ENCODE data around the gene DNASE1L2.

Gene DNASE1L2

GRCh38 chr16:2273931-2274330 is 37.7 kb downstream of the DNASE1L2 start:
- TF ChIP-seq ZSCAN5A (tag by site-specific recombination; IDR thresholded peaks at IDR 0.05) (no peak), ZNF2 (tag by site-specific recombination; IDR thresholded peaks at IDR 0.05) (no peak), ELK4 (IDR thresholded peaks at IDR 0.05; ENCODE audit: borderline replicate concordance, low read depth, low read length) (no peak), ZNF654 (tag by site-specific recombination; IDR thresholded peaks at IDR 0.05; ENCODE audit: low read depth) (no peak), ZNF518A (tag by site-specific recombination; conservative IDR thresholded peaks at IDR 0.05; ENCODE audit: low read depth) (no peak), ZNF624 (tag by site-specific recombination; IDR thresholded peaks at IDR 0.05) (no peak), ZNF596 (tag by site-specific recombination; IDR thresholded peaks at IDR 0.05) (no peak), YY1 (tag by site-specific recombination; IDR thresholded peaks at IDR 0.05) (no peak)
- Histone ChIP-seq H3K4me3 (ENCODE audit: low read depth, low read length) (no peak overlapping the region), H3K4me1 (ENCODE audit: control insufficient read depth, insufficient read depth, low read length) (0 out of 2 replicates have a peak, but pooled peaks cover 2% of the 10 kb centered on the region), H3K9me3 (ENCODE audit: control insufficient read depth, insufficient read depth, low read depth, low read length) (no peaks in the 10 kb centered on the region), H3K36me3 (ENCODE audit: control insufficient read depth in 2 of 2, insufficient read depth in 1 of 2, low read length in 2 of 2) (peaks cover 0 to 5% of the 10 kb centered on the region in 2 experiments; a peak in 1 of 3 replicates), H3K27ac (ENCODE audit: extremely low read depth, low read depth, low read length) (no peak overlapping the region)
- CTCF ChIA-PET: no interaction called here
- POLR2A ChIA-PET: no interaction called here

- Histone ChIP-seq H3K9me3 (ENCODE audit: control insufficient read depth, insufficient read depth, low read depth, low read length) (no peaks in the 10 kb centered on the region), H3K4me3 (ENCODE audit: low read depth, low read length) (no peak overlapping the region), H3K4me1 (ENCODE audit: control insufficient read depth, insufficient read depth, low read length) (no peaks in the 10 kb centered on the region), H3K27ac (ENCODE audit: extremely low read depth, low read depth, low read length) (no peak overlapping the region), H3K36me3 (ENCODE audit: control insufficient read depth in 2 of 2, insufficient read depth in 1 of 2, low read length in 2 of 2) (peaks cover 0 to 11% of the 10 kb centered on the region in 2 experiments; a peak in 1 of 3 replicates)
- TF ChIP-seq GLIS2 (tag by site-specific recombination; IDR thresholded peaks at IDR 0.05) (no peak), ZNF777 (tag by site-specific recombination; IDR thresholded peaks at IDR 0.05; ENCODE audit: borderline replicate concordance) (no peak), KLF17 (tag by site-specific recombination; IDR thresholded peaks at IDR 0.05) (no peak), ZNF707 (tag by site-specific recombination; IDR thresholded peaks at IDR 0.05) (no peak), ZBTB10 (tag by site-specific recombination; IDR thresholded peaks at IDR 0.05) (no peak), SALL2 (tag by site-specific recombination; IDR thresholded peaks at IDR 0.05; ENCODE audit: borderline replicate concordance) (no peak)
- ChIA-PET CTCF (interaction anchor here (0.6 kb wide), 2 partner anchors 148 to 504 kb away, joined by 3 to 5 read pairs; no protein-coding TSS in a partner anchor), POLR2A (no interaction called here)
Observed at GRCh38 chr16:2275476-2276367, 39.5 kb downstream of the DNASE1L2 start.

All from HEK293 (cell line).